HUES48 (cell line): ENCODE data around the gene MTARC2.

Source experiments
- H3K27ac ChIP-seq: one replicate; pipeline ENCODE4 v1.7.0; 2013; ENCODE audit warnings: low read depth, low read length, inconsistent platforms
- H3K27me3 ChIP-seq: 2 replicates; pipeline ENCODE4 v1.6.1; 2013; ENCODE audit warnings: mild to moderate bottlenecking, low read length; ENCODE audit not compliant: control insufficient read depth, insufficient read depth
- H3K36me3 ChIP-seq: 2 replicates; pipeline ENCODE4 v1.6.1; 2013; ENCODE audit warnings: low read length; ENCODE audit not compliant: control insufficient read depth, insufficient read depth
- H3K4me1 ChIP-seq: 2 replicates; pipeline ENCODE4 v1.6.1; 2013; ENCODE audit warnings: mild to moderate bottlenecking, low read length; ENCODE audit not compliant: control insufficient read depth, insufficient read depth
- H3K4me3 ChIP-seq: 2 replicates; pipeline ENCODE4 v1.5.1; 2013; ENCODE audit warnings: mild to moderate bottlenecking, low read depth, low read length
- H3K9ac ChIP-seq: 2 replicates; pipeline ENCODE4 v1.6.1; 2013; ENCODE audit warnings: mild to moderate bottlenecking, low read depth, low read length, moderate library complexity
- H3K9me3 ChIP-seq: 2 replicates; pipeline ENCODE4 v1.6.1; 2013; ENCODE audit warnings: low read length; ENCODE audit not compliant: control insufficient read depth, insufficient read depth

The MTARC2 gene

DNA sequence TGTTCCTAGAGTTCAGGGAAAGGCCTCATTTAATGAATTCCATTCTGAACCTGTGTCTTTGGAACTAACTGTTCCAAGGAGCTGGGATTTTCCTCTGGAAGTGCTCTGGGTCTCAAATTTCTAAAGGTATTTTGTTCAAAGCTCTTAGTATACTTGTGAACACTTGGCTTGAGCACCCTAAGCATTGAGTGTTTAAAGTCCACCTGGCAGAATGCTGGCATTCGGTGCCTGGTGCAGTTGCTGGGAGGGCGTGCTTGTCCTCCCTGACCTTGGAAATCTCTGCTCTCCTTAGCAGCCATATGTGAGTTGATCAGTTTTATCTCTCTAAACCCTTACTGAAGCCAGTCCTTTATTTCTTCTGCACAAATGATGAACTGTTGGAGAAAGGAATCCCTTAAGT is 3.0 kb downstream of the MTARC2 start:
- no peaks in the 10 kb centered on the region for H3K9me3 ChIP-seq
- H3K4me3 ChIP-seq: no peak overlapping the region
- no peak overlapping the region for H3K9ac ChIP-seq
- peaks cover 7% of the 10 kb centered on the region; the same call in 1 of the 2 replicates for H3K36me3 ChIP-seq
- H3K27me3 ChIP-seq: peaks cover 41% of the 10 kb centered on the region
- no peak overlapping the region for H3K27ac ChIP-seq
- peaks cover 24% of the 10 kb centered on the region for H3K4me1 ChIP-seq

DNA sequence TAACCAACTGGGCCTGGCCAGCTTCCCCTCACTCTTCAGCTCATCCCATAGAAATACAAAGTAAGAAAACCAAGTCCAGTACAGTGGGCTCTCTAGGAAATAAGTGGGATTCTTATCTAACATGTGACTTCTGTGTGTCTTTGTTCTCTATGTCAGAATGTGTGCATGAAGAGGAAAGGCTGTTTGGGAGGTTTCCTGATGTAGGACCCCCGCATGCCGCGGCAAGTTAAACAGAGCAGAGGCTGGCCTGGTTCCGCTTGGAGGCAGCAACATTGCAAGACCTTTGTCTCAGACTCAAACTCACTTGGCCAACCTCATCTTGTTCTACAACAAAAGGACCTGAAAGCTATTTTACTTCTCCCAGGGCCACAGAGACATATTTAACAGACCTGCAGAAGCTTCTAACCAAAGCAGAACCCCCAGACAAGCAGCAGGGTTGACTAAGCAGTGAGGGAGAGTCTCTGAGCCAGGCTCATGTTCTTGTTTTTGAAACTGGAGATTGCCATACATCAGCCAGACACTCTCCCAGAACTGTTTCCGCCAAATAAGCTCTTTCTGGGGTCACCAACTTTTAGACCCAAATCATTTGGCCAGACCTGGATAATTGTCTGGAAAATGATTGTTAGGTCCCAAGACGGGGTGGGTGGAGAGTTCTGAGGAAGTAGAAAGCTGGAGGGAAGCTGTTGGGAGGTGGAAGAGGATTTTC is 6.2 kb downstream of the MTARC2 start:
- Histone ChIP-seq H3K36me3 (peaks cover 11% of the 10 kb centered on the region; the same call in 1 of the 2 replicates), H3K27me3 (peaks cover 19% of the 10 kb centered on the region), H3K9ac (no peak overlapping the region), H3K9me3 (no peaks in the 10 kb centered on the region), H3K4me1 (peaks cover 14% of the 10 kb centered on the region), H3K4me3 (no peak overlapping the region), H3K27ac (no peak overlapping the region)

DNA sequence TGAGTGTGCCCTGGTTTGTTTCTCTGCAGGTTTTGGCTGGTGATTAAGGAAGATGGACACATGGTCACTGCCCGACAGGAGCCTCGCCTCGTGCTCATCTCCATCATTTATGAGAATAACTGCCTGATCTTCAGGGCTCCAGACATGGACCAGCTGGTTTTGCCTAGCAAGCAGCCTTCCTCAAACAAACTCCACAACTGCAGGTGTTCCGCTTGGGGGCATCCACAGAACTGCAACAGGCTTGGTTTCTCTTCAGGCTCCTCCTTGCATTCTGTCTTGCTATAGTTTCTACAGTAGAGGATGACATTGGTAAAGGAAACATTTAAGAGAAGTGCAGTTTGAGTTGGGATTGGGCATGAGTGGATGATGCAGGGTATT is 6.8 kb downstream of the MTARC2 start:
- H3K36me3 ChIP-seq: peaks cover 11% of the 10 kb centered on the region; the same call in 1 of the 2 replicates

DNA sequence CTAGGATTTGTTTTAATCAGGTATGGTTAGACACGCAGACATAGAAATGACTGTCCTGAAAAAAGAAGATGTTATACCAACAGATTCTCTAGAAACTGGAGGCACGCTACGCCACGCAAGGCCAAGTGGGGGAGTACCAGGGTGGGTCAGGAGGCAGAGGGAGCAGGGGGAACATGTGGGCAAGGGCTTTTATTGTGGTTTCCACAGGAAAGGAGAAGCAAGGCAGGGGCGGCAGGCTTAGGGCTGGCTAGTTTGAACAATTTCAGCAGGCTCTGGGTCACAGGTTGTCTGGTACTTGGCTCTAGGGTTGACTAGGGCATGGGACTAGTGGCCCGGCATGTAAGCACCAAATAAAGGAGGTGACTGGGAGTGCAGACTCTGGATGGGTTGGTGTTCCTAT is 7.2 kb downstream of the MTARC2 start:
- Histone ChIP-seq H3K4me3 (no peak overlapping the region), H3K9ac (no peak overlapping the region), H3K27ac (no peak overlapping the region), H3K9me3 (no peaks in the 10 kb centered on the region), H3K27me3 (peaks cover 10% of the 10 kb centered on the region), H3K4me1 (peaks cover 11% of the 10 kb centered on the region), H3K36me3 (peaks cover 11% of the 10 kb centered on the region; the same call in 1 of the 2 replicates)

More for the DNA sequence above, 6.8 kb downstream of the MTARC2 start:
- Histone ChIP-seq H3K9me3 (no peaks in the 10 kb centered on the region), H3K4me1 (peaks cover 14% of the 10 kb centered on the region), H3K9ac (no peak overlapping the region), H3K27me3 (peaks cover 14% of the 10 kb centered on the region), H3K4me3 (no peak overlapping the region), H3K27ac (no peak overlapping the region)

DNA sequence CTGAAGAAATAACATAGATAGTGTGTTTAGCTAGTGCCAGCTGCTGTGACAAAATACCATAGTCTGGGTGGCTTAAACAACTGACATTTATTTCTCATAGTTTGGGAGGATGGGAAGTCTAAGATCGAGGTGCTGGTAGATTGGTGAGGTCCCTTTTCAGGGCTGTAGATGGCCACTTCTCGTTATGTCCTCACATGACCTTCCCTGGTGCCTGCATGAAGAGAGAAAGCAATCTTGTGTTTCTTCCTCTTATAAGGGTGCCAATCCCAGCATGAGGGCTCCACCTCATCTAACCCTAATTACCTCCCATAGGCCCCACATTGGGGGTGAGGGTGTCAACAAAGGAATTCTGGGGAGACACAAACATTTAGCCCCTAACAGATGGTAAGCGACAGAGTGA is 9.3 kb downstream of the MTARC2 start:
- no peaks in the 10 kb centered on the region for H3K27me3 ChIP-seq
- no peaks in the 10 kb centered on the region for H3K9me3 ChIP-seq
- H3K4me1 ChIP-seq: no peaks in the 10 kb centered on the region
- peaks cover 11% of the 10 kb centered on the region; the same call in 1 of the 2 replicates for H3K36me3 ChIP-seq
- no peak overlapping the region for H3K4me3 ChIP-seq
- no peak overlapping the region for H3K9ac ChIP-seq
- H3K27ac ChIP-seq: no peak overlapping the region

DNA sequence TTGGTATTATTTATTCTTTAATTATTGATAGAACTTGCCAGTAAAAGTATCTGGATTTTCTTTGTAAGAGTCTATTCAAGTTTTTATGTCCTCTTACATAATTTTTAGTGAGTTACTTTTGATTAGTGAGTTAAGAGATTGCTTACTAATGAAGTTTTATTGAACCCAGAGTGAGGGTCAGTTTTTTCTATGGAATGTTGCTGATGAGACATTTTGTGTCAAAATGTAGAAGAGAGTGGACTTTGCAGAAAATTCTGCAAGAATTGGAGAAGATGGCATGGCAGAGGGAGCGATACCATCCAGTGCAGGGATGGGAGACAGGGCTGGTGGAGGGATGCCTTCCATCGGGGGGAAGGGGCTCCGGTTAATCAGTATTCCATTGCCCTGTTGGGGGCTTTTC is 11.0 kb downstream of the MTARC2 start:
- H3K36me3 ChIP-seq: peaks cover 11% of the 10 kb centered on the region; the same call in 1 of the 2 replicates
- no peaks in the 10 kb centered on the region for H3K4me1 ChIP-seq
- no peak overlapping the region for H3K4me3 ChIP-seq
- no peak overlapping the region for H3K27ac ChIP-seq
- H3K27me3 ChIP-seq: no peaks in the 10 kb centered on the region
- no peak overlapping the region for H3K9ac ChIP-seq
- no peaks in the 10 kb centered on the region for H3K9me3 ChIP-seq

DNA sequence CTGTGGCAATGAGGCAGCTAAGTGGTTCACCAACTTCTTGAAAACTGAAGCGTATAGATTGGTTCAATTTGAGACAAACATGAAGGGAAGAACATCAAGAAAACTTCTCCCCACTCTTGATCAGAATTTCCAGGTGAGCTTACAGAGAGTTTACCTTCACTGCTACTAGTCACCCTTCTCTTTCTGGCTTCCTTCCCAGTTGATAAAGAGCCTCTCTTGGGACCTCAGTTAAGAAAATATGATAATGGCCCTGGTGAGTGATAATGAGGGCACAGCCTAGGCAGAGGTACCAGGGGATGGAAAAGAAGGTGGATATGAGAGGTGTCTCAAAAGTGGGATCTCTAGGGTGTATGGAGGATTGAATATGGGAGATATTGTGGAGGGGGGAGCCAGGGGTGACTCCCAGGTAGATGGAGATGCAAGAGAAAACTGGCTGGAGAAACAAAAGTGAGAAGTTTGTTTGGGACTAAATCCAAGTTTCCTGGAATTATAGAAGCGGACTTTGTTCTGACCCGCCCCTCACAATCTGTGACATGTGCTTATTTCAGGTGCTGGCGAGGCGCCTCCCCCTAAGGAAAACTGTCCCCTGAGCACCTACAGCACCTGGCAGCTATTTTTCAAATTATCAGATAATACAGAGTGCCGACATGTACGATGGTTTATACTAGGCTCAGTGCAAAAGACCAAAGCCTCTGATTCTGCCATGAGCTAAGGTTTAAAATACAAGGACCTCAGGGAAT is 13.7 kb downstream of the MTARC2 start:
- no peaks in the 10 kb centered on the region for H3K36me3 ChIP-seq
- H3K27me3 ChIP-seq: no peaks in the 10 kb centered on the region
- no peak overlapping the region for H3K27ac ChIP-seq
- H3K9me3 ChIP-seq: no peaks in the 10 kb centered on the region
- H3K4me1 ChIP-seq: no peaks in the 10 kb centered on the region
- no peak overlapping the region for H3K9ac ChIP-seq
- no peak overlapping the region for H3K4me3 ChIP-seq

DNA sequence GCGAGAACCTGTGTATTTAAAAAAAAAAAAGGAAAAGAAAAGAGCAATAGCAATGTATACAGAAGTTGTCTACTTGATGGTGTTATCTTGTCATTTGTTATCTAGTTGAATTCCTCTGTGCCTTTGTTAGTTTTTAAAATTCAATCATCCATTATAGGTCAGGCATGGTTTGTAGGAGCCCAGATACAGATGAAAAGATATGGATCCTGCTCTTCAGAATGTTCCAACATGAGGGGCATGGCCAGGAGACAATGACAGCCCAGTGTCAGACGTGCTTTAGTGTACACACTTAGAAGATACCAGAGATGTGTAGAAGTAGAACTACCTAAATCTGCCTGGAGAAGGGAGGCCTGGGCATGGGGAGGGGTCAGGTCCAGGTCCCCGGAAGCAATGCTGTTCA is 16.6 kb downstream of the MTARC2 start:
- Histone ChIP-seq H3K27ac (no peak overlapping the region), H3K36me3 (no peaks in the 10 kb centered on the region), H3K27me3 (no peaks in the 10 kb centered on the region), H3K4me1 (no peaks in the 10 kb centered on the region), H3K4me3 (no peak overlapping the region), H3K9ac (no peak overlapping the region), H3K9me3 (no peaks in the 10 kb centered on the region)

DNA sequence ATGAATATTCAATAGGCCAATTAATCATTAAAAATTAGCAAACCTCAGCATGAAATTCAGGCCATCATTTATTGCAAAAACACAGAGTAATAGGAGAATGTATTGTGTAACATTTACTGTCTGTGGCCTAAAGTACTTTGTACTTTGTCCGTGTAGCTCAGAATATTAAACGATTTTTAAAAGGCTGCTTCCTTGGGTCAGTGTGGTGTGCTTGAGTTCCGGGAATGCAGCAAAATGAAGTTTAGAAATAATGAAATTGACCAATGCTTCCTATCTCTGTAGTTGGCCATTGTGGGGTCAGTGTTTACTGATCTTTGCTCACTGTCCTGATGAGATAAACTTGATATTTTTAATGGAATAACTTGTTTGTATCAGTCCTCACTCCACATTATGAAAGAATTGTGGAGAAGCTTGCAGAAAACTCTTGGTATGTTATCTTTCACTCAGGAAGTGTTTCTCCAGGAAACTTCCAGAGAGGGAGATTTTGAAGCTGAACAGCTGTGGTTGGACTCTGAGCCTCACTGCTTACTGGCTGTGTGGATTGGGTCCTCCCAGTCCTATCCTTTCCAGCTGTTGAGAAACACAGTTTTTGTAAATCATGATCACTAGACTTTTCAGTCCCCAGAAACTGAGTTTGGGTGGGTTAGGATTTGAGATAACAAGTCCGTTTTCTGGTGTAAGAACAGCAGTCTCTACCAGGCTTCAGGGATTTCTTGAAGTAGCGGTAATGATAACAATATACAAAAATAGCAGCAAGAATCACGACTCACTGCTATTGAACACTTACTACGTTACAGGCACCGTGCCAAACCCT is 19.4 kb downstream of the MTARC2 start:
- no peaks in the 10 kb centered on the region for H3K36me3 ChIP-seq
- H3K4me1 ChIP-seq: no peaks in the 10 kb centered on the region
- H3K9ac ChIP-seq: no peak overlapping the region
- no peak overlapping the region for H3K27ac ChIP-seq
- H3K27me3 ChIP-seq: no peaks in the 10 kb centered on the region
- H3K9me3 ChIP-seq: no peaks in the 10 kb centered on the region
- H3K4me3 ChIP-seq: no peak overlapping the region

DNA sequence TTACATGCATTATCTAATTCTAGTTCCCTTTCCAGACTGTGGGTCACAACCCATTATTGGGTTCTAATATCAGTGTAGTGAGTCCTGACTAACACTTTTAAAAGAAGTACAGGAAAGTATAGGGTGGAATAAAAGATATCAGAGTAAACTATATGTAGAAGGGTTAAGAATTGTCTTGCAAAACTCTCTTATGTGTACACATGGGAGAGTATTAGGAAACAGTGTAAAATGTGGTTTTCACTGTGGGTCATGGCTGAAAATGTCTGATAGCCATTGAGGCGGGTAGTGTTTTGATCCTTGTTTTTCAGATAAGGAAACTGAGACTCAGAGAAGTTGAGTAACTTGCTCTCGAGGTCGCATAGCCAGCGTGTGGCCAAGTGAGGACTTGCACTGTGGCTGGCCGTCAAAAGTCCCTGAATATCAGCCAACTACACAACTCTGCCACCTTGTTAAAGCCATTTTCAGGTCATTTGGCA is 20.0 kb downstream of the MTARC2 start:
- no peaks in the 10 kb centered on the region for H3K36me3 ChIP-seq
- no peaks in the 10 kb centered on the region for H3K4me1 ChIP-seq
- H3K27ac ChIP-seq: no peak overlapping the region
- no peaks in the 10 kb centered on the region for H3K9me3 ChIP-seq
- no peak overlapping the region for H3K9ac ChIP-seq
- no peaks in the 10 kb centered on the region for H3K27me3 ChIP-seq
- no peak overlapping the region for H3K4me3 ChIP-seq
